ENCODE measurements around the gene IGSF9.

Gene IGSF9

GRCh38 chr1:159944623-159945455, 574 bp downstream of the IGSF9 start:
- Mint-ChIP-seq H3K27me3 (peaks cover 37% of the 10 kb centered on the region), H3K4me1 (ENCODE audit: low read depth) (peaks cover 7% of the 10 kb centered on the region)

GRCh38 chr1:159943908-159944622, 1.3 kb downstream of the IGSF9 start:
- Mint-ChIP-seq H3K9me3 (no peaks in the 10 kb centered on the region), H3K4me1 (ENCODE audit: low read depth) (peaks cover 7% of the 10 kb centered on the region), H3K36me3 (ENCODE audit: low read depth) (no peaks in the 10 kb centered on the region), H3K4me3 (no peak overlapping the region), H3K27ac (no peak overlapping the region), H3K27me3 (peaks cover 37% of the 10 kb centered on the region)
- no peak for DNase-seq

More at GRCh38 chr1:159944623-159945455, 574 bp downstream of the IGSF9 start:
- H3K36me3 Mint-ChIP-seq (ENCODE audit: low read depth) = no peaks in the 10 kb centered on the region
- H3K27ac Mint-ChIP-seq = no peak overlapping the region
- H3K4me3 Mint-ChIP-seq = peak overlapping the region; percentile 45
- H3K9me3 Mint-ChIP-seq = no peaks in the 10 kb centered on the region
- DNase-seq = no peak

GRCh38 chr1:159943278-159943640, 2.2 kb downstream of the IGSF9 start:
- Mint-ChIP-seq H3K27me3 (peaks cover 37% of the 10 kb centered on the region), H3K4me1 (ENCODE audit: low read depth) (peaks cover 8% of the 10 kb centered on the region), H3K27ac (no peak overlapping the region), H3K9me3 (no peaks in the 10 kb centered on the region), H3K4me3 (no peak overlapping the region), H3K36me3 (ENCODE audit: low read depth) (no peaks in the 10 kb centered on the region)
- DNase-seq = no peak

- Mint-ChIP-seq H3K27me3 (peaks cover 37% of the 10 kb centered on the region), H3K4me1 (ENCODE audit: low read depth) (peaks cover 8% of the 10 kb centered on the region), H3K9me3 (no peaks in the 10 kb centered on the region), H3K36me3 (ENCODE audit: low read depth) (no peaks in the 10 kb centered on the region), H3K4me3 (no peak overlapping the region), H3K27ac (no peak overlapping the region)
- DNase-seq = no peak
Observed at GRCh38 chr1:159942632-159943277, 2.7 kb downstream of the IGSF9 start.

GRCh38 chr1:159941591-159942560, 3.5 kb downstream of the IGSF9 start:
- no peak for DNase-seq
- H3K4me3 Mint-ChIP-seq = no peak overlapping the region
- H3K9me3 Mint-ChIP-seq = no peaks in the 10 kb centered on the region
- H3K36me3 Mint-ChIP-seq (ENCODE audit: low read depth) = no peaks in the 10 kb centered on the region
- peaks cover 37% of the 10 kb centered on the region for H3K27me3 Mint-ChIP-seq
- H3K27ac Mint-ChIP-seq = no peak overlapping the region
- H3K4me1 Mint-ChIP-seq (ENCODE audit: low read depth) = peaks cover 8% of the 10 kb centered on the region

GRCh38 chr1:159941141-159941540, 4.3 kb downstream of the IGSF9 start:
- Mint-ChIP-seq H3K4me1 (ENCODE audit: low read depth) (peaks cover 9% of the 10 kb centered on the region), H3K9me3 (no peaks in the 10 kb centered on the region), H3K4me3 (no peak overlapping the region), H3K27me3 (peaks cover 32% of the 10 kb centered on the region), H3K27ac (no peak overlapping the region), H3K36me3 (ENCODE audit: low read depth) (no peaks in the 10 kb centered on the region)
- DNase-seq = no peak

GRCh38 chr1:159940006-159940620, 5.3 kb downstream of the IGSF9 start:
- H3K27ac Mint-ChIP-seq = no peak overlapping the region
- no peaks in the 10 kb centered on the region for H3K9me3 Mint-ChIP-seq
- no peak for DNase-seq
- no peaks in the 10 kb centered on the region for H3K36me3 Mint-ChIP-seq (ENCODE audit: low read depth)
- H3K4me1 Mint-ChIP-seq (ENCODE audit: low read depth) = peaks cover 5% of the 10 kb centered on the region
- H3K4me3 Mint-ChIP-seq = no peak overlapping the region
- peaks cover 28% of the 10 kb centered on the region for H3K27me3 Mint-ChIP-seq

- Mint-ChIP-seq H3K4me1 (ENCODE audit: low read depth) (peaks cover 4% of the 10 kb centered on the region), H3K9me3 (no peaks in the 10 kb centered on the region), H3K36me3 (ENCODE audit: low read depth) (no peaks in the 10 kb centered on the region), H3K27ac (no peak overlapping the region), H3K4me3 (no peak overlapping the region), H3K27me3 (peaks cover 23% of the 10 kb centered on the region)
- no peak for DNase-seq
Observed at GRCh38 chr1:159939678-159940002, 5.8 kb downstream of the IGSF9 start.

GRCh38 chr1:159938905-159939677, 6.3 kb downstream of the IGSF9 start:
- Mint-ChIP-seq H3K27ac (no peak overlapping the region), H3K4me3 (no peak overlapping the region), H3K4me1 (ENCODE audit: low read depth) (peaks cover 4% of the 10 kb centered on the region), H3K36me3 (ENCODE audit: low read depth) (no peaks in the 10 kb centered on the region), H3K9me3 (no peaks in the 10 kb centered on the region), H3K27me3 (peaks cover 18% of the 10 kb centered on the region)
- no peak for DNase-seq

GRCh38 chr1:159938211-159938852, 7.1 kb downstream of the IGSF9 start:
- peaks cover 4% of the 10 kb centered on the region for H3K4me1 Mint-ChIP-seq (ENCODE audit: low read depth)
- H3K27ac Mint-ChIP-seq = no peak overlapping the region
- peaks cover 10% of the 10 kb centered on the region for H3K27me3 Mint-ChIP-seq
- H3K36me3 Mint-ChIP-seq (ENCODE audit: low read depth) = no peaks in the 10 kb centered on the region
- no peaks in the 10 kb centered on the region for H3K9me3 Mint-ChIP-seq
- no peak overlapping the region for H3K4me3 Mint-ChIP-seq
- DNase-seq = no peak

GRCh38 chr1:159937054-159937750, 8.2 kb downstream of the IGSF9 start:
- Mint-ChIP-seq H3K36me3 (ENCODE audit: low read depth) (no peaks in the 10 kb centered on the region), H3K27ac (no peak overlapping the region), H3K27me3 (peaks cover 3% of the 10 kb centered on the region), H3K4me3 (no peak overlapping the region), H3K4me1 (ENCODE audit: low read depth) (peaks cover 4% of the 10 kb centered on the region), H3K9me3 (no peaks in the 10 kb centered on the region)
- DNase-seq = no peak

GRCh38 chr1:159936273-159936904, 9.0 kb downstream of the IGSF9 start:
- H3K27me3 Mint-ChIP-seq = peaks cover 3% of the 10 kb centered on the region
- H3K4me1 Mint-ChIP-seq (ENCODE audit: low read depth) = peaks cover 4% of the 10 kb centered on the region
- H3K9me3 Mint-ChIP-seq = no peaks in the 10 kb centered on the region
- DNase-seq = peak; percentile 93
- H3K4me3 Mint-ChIP-seq = no peak overlapping the region
- no peaks in the 10 kb centered on the region for H3K36me3 Mint-ChIP-seq (ENCODE audit: low read depth)
- no peak overlapping the region for H3K27ac Mint-ChIP-seq

Measured in activated T-cell treated with anti-CD3 and anti-CD28 coated beads, Interleukin-2, amount 50 U/mL, for 24 hours (primary cell).